ENCODE results near the gene FYB1.

Gene FYB1

DNA sequence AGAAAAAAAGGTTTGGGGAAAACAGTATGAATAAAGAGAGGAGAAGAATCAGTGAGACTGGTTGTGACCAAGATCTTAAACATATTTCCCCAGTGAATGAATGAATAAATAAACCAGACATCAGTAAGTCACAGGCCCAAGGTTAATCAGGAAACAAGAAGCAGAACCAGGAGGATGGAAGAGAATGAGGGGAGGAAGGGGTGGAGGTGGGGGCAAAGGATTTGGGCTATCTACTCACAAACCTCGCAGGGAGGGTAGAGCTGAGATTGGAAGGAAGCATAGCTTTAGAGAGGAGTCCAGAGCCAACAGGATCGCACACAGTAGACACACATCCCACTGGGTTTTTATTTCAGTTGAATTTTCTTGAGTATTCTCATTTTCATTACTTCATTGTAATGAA, 97.4 kb downstream of the FYB1 start:
- no peak for TF ChIP-seq NFIC (IDR thresholded peaks at IDR 0.05)
- no peak for TF ChIP-seq ZBTB7A (IDR thresholded peaks at IDR 0.05; ENCODE audit: low read depth)
- no peak for TF ChIP-seq FOXM1 (IDR thresholded peaks at IDR 0.05; ENCODE audit: borderline replicate concordance, low read depth)

DNA sequence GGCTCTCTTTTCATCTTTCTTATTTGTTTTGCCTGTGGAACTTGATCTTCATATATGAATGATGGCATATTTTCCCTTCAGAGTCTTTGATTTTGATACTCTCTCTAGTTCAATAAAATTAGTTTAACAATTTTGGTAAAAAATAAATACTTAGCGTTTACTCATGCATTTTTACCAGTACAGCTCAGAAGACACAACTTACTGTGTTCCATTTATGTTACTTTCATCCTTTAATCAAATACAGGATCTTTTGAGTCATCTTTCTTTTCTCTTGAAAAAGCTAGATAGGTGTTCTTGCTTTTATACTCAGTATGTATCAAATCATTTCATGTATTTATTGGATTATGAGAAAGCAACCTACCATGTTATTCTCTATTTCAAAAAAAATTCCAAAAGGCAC, 98.0 kb downstream of the FYB1 start:
- TF ChIP-seq CREB1 (IDR thresholded peaks at IDR 0.05; ENCODE audit: low read depth) (no peak), CEBPB (IDR thresholded peaks at IDR 0.05) (no peak), ZBTB7A (IDR thresholded peaks at IDR 0.05; ENCODE audit: low read depth) (no peak), EGR1 (IDR thresholded peaks at IDR 0.05) (no peak), RAD21 (IDR thresholded peaks at IDR 0.05; ENCODE audit: low read depth) (no peak), YY1 (IDR thresholded peaks at IDR 0.05; ENCODE audit: low read depth) (no peak), TCF12 (IDR thresholded peaks at IDR 0.05; ENCODE audit: low read depth) (no peak), TAF1 (IDR thresholded peaks at IDR 0.05; ENCODE audit: low read depth) (no peak)
- TF ChIP-seq, protein P1, sequence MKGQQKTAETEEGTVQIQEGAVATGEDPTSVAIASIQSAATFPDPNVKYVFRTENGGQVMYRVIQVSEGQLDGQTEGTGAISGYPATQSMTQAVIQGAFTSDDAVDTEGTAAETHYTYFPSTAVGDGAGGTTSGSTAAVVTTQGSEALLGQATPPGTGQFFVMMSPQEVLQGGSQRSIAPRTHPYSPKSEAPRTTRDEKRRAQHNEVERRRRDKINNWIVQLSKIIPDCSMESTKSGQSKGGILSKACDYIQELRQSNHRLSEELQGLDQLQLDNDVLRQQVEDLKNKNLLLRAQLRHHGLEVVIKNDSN (IDR thresholded peaks at IDR 0.05): no peak
- TF ChIP-seq, protein P2, sequence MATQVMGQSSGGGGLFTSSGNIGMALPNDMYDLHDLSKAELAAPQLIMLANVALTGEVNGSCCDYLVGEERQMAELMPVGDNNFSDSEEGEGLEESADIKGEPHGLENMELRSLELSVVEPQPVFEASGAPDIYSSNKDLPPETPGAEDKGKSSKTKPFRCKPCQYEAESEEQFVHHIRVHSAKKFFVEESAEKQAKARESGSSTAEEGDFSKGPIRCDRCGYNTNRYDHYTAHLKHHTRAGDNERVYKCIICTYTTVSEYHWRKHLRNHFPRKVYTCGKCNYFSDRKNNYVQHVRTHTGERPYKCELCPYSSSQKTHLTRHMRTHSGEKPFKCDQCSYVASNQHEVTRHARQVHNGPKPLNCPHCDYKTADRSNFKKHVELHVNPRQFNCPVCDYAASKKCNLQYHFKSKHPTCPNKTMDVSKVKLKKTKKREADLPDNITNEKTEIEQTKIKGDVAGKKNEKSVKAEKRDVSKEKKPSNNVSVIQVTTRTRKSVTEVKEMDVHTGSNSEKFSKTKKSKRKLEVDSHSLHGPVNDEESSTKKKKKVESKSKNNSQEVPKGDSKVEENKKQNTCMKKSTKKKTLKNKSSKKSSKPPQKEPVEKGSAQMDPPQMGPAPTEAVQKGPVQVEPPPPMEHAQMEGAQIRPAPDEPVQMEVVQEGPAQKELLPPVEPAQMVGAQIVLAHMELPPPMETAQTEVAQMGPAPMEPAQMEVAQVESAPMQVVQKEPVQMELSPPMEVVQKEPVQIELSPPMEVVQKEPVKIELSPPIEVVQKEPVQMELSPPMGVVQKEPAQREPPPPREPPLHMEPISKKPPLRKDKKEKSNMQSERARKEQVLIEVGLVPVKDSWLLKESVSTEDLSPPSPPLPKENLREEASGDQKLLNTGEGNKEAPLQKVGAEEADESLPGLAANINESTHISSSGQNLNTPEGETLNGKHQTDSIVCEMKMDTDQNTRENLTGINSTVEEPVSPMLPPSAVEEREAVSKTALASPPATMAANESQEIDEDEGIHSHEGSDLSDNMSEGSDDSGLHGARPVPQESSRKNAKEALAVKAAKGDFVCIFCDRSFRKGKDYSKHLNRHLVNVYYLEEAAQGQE (IDR thresholded peaks at IDR 0.05; ENCODE audit: low read depth): no peak

DNA sequence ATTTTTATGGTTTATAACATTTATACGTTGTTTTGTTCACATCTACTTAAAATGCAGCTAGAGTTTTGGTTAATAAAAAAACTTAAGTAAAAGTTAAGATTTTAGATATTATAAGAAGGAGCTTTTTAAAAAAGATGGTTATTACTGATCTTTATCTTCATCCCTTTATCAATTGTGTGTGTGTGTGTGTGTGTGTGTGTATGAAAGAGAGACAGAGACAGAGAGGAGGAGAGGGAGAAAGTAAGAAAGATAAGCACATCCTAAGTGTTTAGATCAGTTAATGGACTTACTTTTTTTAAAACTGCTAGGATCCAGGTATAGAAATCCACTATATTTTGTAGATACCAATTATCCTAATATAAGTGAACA, 99.3 kb downstream of the FYB1 start:
- TF ChIP-seq RAD21 (IDR thresholded peaks at IDR 0.05; ENCODE audit: low read depth): no peak
- TF ChIP-seq CEBPB (IDR thresholded peaks at IDR 0.05): no peak
- TF ChIP-seq, protein P1 (IDR thresholded peaks at IDR 0.05): no peak

DNA sequence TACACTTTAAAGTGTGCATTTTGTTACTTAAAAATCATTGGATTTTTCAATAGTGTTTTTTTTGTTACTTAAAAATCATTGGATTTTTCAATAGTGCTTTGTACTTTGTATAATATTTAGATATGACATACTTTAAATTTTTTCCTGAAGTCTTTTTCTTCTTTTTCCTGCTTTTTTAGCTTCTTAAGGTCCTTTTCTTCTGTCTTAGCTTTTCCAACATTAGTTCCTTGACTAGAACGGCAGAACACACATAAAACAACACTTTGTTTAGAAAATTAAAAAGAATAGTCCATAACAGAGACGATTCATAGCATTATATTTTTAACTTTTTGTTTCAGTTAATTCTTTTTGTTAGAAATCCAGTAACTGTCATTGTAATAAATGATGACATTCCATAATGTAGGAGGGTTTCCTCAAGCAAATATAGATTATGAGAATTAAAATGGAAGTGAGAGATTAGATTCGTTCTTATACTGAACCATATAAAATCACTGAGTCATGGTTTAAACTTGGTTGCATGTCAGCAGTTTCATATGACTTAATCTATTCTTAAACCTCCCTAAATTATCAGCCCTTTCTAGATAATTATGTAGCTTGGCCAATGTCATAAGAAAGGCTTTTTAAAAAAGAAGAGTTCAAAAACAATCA, 99.8 kb downstream of the FYB1 start:
- TF ChIP-seq ZBTB7A (IDR thresholded peaks at IDR 0.05; ENCODE audit: low read depth): no peak
- TF ChIP-seq, protein P2 (IDR thresholded peaks at IDR 0.05; ENCODE audit: low read depth): no peak
- no peak for TF ChIP-seq TAF1 (IDR thresholded peaks at IDR 0.05; ENCODE audit: low read depth)
- no peak for TF ChIP-seq TCF12 (IDR thresholded peaks at IDR 0.05; ENCODE audit: low read depth)
- TF ChIP-seq CEBPB (IDR thresholded peaks at IDR 0.05): no peak
- no peak for TF ChIP-seq RAD21 (IDR thresholded peaks at IDR 0.05; ENCODE audit: low read depth)
- no peak for TF ChIP-seq NFIC (IDR thresholded peaks at IDR 0.05)
- TF ChIP-seq, protein P1 (IDR thresholded peaks at IDR 0.05): no peak
- TF ChIP-seq FOXM1 (IDR thresholded peaks at IDR 0.05; ENCODE audit: borderline replicate concordance, low read depth): no peak

DNA sequence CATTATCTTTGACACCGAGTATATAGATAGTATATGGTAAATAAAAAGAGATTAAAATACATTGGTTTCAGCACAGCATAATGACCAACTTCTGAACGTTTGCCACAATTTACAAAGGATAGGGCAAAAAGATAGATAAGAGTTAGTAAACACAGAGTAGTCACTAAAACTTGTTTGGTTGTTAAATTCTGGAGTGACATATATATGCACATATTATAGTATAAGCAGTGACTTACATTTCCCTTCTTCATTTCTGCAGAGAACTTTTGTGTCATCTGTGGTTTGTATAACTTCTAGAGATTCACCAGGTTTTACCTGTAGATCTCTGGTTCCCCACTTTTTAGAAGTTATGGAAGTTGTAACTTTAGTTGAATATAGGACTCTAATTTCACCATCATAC, 100.7 kb downstream of the FYB1 start:
- TF ChIP-seq TCF12 (IDR thresholded peaks at IDR 0.05; ENCODE audit: low read depth): no peak
- TF ChIP-seq YY1 (IDR thresholded peaks at IDR 0.05; ENCODE audit: low read depth): no peak
- no peak for TF ChIP-seq TAF1 (IDR thresholded peaks at IDR 0.05; ENCODE audit: low read depth)
- TF ChIP-seq, protein P2 (IDR thresholded peaks at IDR 0.05; ENCODE audit: low read depth): no peak
- TF ChIP-seq CREB1 (IDR thresholded peaks at IDR 0.05; ENCODE audit: low read depth): no peak
- no peak for TF ChIP-seq ZBTB7A (IDR thresholded peaks at IDR 0.05; ENCODE audit: low read depth)
- TF ChIP-seq NFIC (IDR thresholded peaks at IDR 0.05): no peak
- TF ChIP-seq, protein P3, sequence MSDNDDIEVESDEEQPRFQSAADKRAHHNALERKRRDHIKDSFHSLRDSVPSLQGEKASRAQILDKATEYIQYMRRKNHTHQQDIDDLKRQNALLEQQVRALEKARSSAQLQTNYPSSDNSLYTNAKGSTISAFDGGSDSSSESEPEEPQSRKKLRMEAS (IDR thresholded peaks at IDR 0.05): no peak
- no peak for TF ChIP-seq CEBPB (IDR thresholded peaks at IDR 0.05)
- TF ChIP-seq RAD21 (IDR thresholded peaks at IDR 0.05; ENCODE audit: low read depth): no peak
- TF ChIP-seq EGR1 (IDR thresholded peaks at IDR 0.05): no peak
- no peak for TF ChIP-seq EP300 (IDR thresholded peaks at IDR 0.05; ENCODE audit: borderline replicate concordance)
- no peak for TF ChIP-seq TEAD4 (IDR thresholded peaks at IDR 0.05)
- no peak for TF ChIP-seq FOXM1 (IDR thresholded peaks at IDR 0.05; ENCODE audit: borderline replicate concordance, low read depth)
- TF ChIP-seq, protein P1 (IDR thresholded peaks at IDR 0.05): no peak

Measured in Ishikawa (cell line).